Retinal pigment epithelial cell (primary cell): ENCODE results near the gene RRAGB.
"Not testable (repeated sequence)": the region's sequence is repeated elsewhere in the genome, so short reads cannot be mapped to it uniquely, and the experiment has no call there.

Experiments
- DNase-seq: peaks from one replicate; pipeline ENCODE4 v3.0.0-alpha.2; 2010; ENCODE audit warnings: low read depth
- H3K4me3 ChIP-seq: 2 replicates; pipeline ENCODE4 v1.5.1; 2011; ENCODE audit warnings: mild to moderate bottlenecking, low read length, control low read depth, moderate library complexity
- CTCF ChIP-seq: conservative IDR thresholded peaks from 2 replicates; pipeline ENCODE4 v1.5.1; 2011; ENCODE audit warnings: low read depth, low read length, control low read depth, inconsistent platforms

Gene RRAGB

GRCh38 chrX:55717521-55718497 lies at the start of gene RRAGB:
TSS of gene RRAGB (plus strand) at chrX:55717749. CDS start at chrX:55718328, 579 bp downstream.
- peak; percentile 63 for TF ChIP-seq CTCF
- peak; percentile 67 for DNase-seq
- peak within 1 kb of the TSS; percentile 77 for H3K4me3 ChIP-seq

GRCh38 chrX:55668084-55668483 lies 49.5 kb upstream of the RRAGB start:
- H3K4me3 ChIP-seq: no peak overlapping the region
- no peak for DNase-seq
- TF ChIP-seq CTCF: no peak

- H3K4me3 ChIP-seq, DNase-seq: not testable (repeated sequence)
These were observed 29.0 kb upstream of the RRAGB start for GRCh38 chrX:55688579-55688978.

GRCh38 chrX:55695227-55696018 lies 22.1 kb upstream of the RRAGB start:
- no peak overlapping the region for H3K4me3 ChIP-seq
- DNase-seq: no peak
- no peak for TF ChIP-seq CTCF

- DNase-seq: no peak
- TF ChIP-seq CTCF: no peak
- no peak overlapping the region for H3K4me3 ChIP-seq
These were observed 20.2 kb upstream of the RRAGB start for GRCh38 chrX:55697381-55697780.

GRCh38 chrX:55702671-55703070 lies 14.9 kb upstream of the RRAGB start:
- no peak overlapping the region for H3K4me3 ChIP-seq
- no peak for DNase-seq
- TF ChIP-seq CTCF: no peak

- H3K4me3 ChIP-seq, DNase-seq: not testable (repeated sequence)
These were observed 14.1 kb upstream of the RRAGB start for GRCh38 chrX:55703436-55703835.

- not testable (repeated sequence) for H3K4me3 ChIP-seq, DNase-seq
These were observed 12.5 kb upstream of the RRAGB start for GRCh38 chrX:55705066-55705465.
